ENCODE data around the gene NF1. TPM values are rescaled to one million over a fixed set of nuclear protein-coding genes. Genes with fewer than 3 reads are reported as not detected.

NF1 gene
- total and polyA plus RNA-seq, 2 of the 13 experiments (the other 11 are each of a cell fraction or from before 2014, with no cell fraction given), result 21.5 to 26.5 TPM

DNA sequence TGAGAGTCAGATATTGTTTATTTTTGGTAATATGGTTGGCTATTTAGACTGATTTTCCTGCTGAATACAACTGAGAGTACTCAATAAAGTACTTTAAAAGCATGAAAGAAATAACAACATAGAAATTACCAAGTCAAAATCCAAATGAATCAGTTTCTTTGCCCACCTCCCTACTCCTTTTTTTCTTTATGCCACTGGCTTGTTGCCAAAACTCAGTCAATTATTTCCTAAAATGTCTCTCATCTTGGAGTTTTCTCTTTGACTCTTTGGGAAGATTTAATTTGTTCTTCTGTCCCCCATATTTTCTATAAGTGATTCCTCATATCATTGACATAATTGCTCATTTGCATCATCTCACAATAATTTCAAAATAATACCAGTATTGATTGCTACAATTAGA lies 204.8 kb downstream of the NF1 start (continued):
- no peak for TF ChIP-seq ZSCAN21 (CRISPR knock-in tag; IDR thresholded peaks at IDR 0.05; ENCODE audit: borderline replicate concordance)
- no peak for TF ChIP-seq SMAD1 (CRISPR knock-in tag; IDR thresholded peaks at IDR 0.05; ENCODE audit: borderline replicate concordance, low read depth)
- TF ChIP-seq ZMYM3 (CRISPR knock-in tag; IDR thresholded peaks at IDR 0.05), result no peak
- TF ChIP-seq, protein P1, sequence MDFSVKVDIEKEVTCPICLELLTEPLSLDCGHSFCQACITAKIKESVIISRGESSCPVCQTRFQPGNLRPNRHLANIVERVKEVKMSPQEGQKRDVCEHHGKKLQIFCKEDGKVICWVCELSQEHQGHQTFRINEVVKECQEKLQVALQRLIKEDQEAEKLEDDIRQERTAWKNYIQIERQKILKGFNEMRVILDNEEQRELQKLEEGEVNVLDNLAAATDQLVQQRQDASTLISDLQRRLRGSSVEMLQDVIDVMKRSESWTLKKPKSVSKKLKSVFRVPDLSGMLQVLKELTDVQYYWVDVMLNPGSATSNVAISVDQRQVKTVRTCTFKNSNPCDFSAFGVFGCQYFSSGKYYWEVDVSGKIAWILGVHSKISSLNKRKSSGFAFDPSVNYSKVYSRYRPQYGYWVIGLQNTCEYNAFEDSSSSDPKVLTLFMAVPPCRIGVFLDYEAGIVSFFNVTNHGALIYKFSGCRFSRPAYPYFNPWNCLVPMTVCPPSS (IDR thresholded peaks at IDR 0.05), result no peak
- TF ChIP-seq, protein P2, sequence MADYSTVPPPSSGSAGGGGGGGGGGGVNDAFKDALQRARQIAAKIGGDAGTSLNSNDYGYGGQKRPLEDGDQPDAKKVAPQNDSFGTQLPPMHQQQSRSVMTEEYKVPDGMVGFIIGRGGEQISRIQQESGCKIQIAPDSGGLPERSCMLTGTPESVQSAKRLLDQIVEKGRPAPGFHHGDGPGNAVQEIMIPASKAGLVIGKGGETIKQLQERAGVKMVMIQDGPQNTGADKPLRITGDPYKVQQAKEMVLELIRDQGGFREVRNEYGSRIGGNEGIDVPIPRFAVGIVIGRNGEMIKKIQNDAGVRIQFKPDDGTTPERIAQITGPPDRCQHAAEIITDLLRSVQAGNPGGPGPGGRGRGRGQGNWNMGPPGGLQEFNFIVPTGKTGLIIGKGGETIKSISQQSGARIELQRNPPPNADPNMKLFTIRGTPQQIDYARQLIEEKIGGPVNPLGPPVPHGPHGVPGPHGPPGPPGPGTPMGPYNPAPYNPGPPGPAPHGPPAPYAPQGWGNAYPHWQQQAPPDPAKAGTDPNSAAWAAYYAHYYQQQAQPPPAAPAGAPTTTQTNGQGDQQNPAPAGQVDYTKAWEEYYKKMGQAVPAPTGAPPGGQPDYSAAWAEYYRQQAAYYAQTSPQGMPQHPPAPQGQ (CRISPR knock-in tag; IDR thresholded peaks at IDR 0.05; ENCODE audit: borderline replicate concordance), result no peak

DNA sequence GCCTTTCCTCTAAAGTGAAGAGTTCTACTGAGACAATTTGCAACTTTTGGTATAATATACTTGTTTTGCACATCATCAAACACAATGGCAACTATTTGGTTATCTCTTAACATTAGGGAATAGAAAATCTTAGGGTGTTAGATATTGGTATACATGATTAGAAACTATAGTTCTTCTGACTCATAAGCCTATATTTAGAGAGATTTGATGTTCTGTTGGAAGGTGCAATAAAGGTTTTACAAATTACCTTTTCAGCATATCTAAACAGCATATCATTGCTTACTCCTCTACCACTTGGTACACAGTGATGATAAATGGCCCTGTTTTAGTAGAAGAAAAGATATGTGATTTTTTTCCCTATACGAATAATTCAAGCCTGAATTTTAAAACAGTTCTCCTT lies 212.9 kb downstream of the NF1 start:
- Histone ChIP-seq H3K27me3 (ENCODE audit: control insufficient read depth in 1 of 2, insufficient read depth in 2 of 2, low read length in 2 of 2) (no peaks in the 10 kb centered on the region), H3K4me2 (ENCODE audit: low read depth, low read length) (no peak overlapping the region), H3K4me1 (ENCODE audit: insufficient read depth, low read length) (no peaks in the 10 kb centered on the region), H4K20me1 (ENCODE audit: insufficient read depth, low read length) (no peaks in the 10 kb centered on the region), H3K9me3 (ENCODE audit: low read length) (no peaks in the 10 kb centered on the region), H3K79me2 (ENCODE audit: insufficient read depth, low read length) (no peaks in the 10 kb centered on the region), H3K36me3 (replicated peaks in 1 of 2; ENCODE audit: control insufficient read depth in 1 of 2, insufficient read depth in 2 of 2, low read length in 2 of 2) (0 out of 5 replicates have a peak, but pooled peaks cover 0 to 4% of the 10 kb centered on the region in 2 experiments), H3K9ac (ENCODE audit: insufficient read depth, low read depth, low read length) (no peak overlapping the region), H3K27ac (ENCODE audit: extremely low read length, insufficient read depth, low read length) (no peak overlapping the region), H2AFZ (ENCODE audit: low read length) (no peak overlapping the region), H3K4me3 (replicated peaks in 1 of 3; ENCODE audit: insufficient read depth in 1 of 3, low read depth in 2 of 3, low read length in 3 of 3) (no peak overlapping the region)
- in situ Hi-C loops (cut with HindIII; ENCODE audit: extremely low pct_ligation_motif_present, low pct_unique_long_range_greater_than_20kb), result no loop called here
- POLR2A ChIA-PET, result no interaction called here
- ATAC-seq (no peak), FAIRE-seq (no peak), DNase-seq (ENCODE audit: low spot score) (no peak)
- WGBS (ENCODE audit: low lambda C conversion rate), result 88% methylated on average over 1 of the region's 1 CpG
- intact Hi-C loops (cut with micrococcal nuclease; ENCODE audit: unreplicated experiment), result no loop called here
- BruUV-seq (replicated peaks), result no TSS peak
- CTCF ChIA-PET (ENCODE audit: low intra/inter-chr PET ratio, low total read pairs), result no interaction called here
- TF ChIP-seq, protein P3, sequence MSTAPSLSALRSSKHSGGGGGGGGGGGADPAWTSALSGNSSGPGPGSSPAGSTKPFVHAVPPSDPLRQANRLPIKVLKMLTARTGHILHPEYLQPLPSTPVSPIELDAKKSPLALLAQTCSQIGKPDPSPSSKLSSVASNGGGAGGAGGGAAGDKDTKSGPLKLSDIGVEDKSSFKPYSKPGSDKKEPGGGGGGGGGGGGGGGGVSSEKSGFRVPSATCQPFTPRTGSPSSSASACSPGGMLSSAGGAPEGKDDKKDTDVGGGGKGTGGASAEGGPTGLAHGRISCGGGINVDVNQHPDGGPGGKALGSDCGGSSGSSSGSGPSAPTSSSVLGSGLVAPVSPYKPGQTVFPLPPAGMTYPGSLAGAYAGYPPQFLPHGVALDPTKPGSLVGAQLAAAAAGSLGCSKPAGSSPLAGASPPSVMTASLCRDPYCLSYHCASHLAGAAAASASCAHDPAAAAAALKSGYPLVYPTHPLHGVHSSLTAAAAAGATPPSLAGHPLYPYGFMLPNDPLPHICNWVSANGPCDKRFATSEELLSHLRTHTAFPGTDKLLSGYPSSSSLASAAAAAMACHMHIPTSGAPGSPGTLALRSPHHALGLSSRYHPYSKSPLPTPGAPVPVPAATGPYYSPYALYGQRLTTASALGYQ (CRISPR knock-in tag; IDR thresholded peaks at IDR 0.05), result no peak
- TF ChIP-seq TBX3 (IDR thresholded peaks at IDR 0.05; ENCODE audit: borderline replicate concordance) (no peak), HNRNPK (IDR thresholded peaks at IDR 0.05; ENCODE audit: low read depth, low read length, poor library complexity, severe bottlenecking) (no peak), ZNF546 (CRISPR knock-in tag; conservative IDR thresholded peaks at IDR 0.05) (no peak), ZBTB21 (CRISPR knock-in tag; IDR thresholded peaks at IDR 0.05) (no peak), MAFF (IDR thresholded peaks at IDR 0.05; ENCODE audit: low read depth, low read length) (no peak), SIX4 (CRISPR knock-in tag; IDR thresholded peaks at IDR 0.05) (no peak), MTF1 (CRISPR knock-in tag; IDR thresholded peaks at IDR 0.05) (no peak), ESRRA (CRISPR knock-in tag; IDR thresholded peaks at IDR 0.05; ENCODE audit: low read depth) (no peak)
- TF ChIP-seq, protein P4, sequence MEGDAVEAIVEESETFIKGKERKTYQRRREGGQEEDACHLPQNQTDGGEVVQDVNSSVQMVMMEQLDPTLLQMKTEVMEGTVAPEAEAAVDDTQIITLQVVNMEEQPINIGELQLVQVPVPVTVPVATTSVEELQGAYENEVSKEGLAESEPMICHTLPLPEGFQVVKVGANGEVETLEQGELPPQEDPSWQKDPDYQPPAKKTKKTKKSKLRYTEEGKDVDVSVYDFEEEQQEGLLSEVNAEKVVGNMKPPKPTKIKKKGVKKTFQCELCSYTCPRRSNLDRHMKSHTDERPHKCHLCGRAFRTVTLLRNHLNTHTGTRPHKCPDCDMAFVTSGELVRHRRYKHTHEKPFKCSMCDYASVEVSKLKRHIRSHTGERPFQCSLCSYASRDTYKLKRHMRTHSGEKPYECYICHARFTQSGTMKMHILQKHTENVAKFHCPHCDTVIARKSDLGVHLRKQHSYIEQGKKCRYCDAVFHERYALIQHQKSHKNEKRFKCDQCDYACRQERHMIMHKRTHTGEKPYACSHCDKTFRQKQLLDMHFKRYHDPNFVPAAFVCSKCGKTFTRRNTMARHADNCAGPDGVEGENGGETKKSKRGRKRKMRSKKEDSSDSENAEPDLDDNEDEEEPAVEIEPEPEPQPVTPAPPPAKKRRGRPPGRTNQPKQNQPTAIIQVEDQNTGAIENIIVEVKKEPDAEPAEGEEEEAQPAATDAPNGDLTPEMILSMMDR (CRISPR knock-in tag; IDR thresholded peaks at IDR 0.05), result no peak
- TF ChIP-seq, protein P5, sequence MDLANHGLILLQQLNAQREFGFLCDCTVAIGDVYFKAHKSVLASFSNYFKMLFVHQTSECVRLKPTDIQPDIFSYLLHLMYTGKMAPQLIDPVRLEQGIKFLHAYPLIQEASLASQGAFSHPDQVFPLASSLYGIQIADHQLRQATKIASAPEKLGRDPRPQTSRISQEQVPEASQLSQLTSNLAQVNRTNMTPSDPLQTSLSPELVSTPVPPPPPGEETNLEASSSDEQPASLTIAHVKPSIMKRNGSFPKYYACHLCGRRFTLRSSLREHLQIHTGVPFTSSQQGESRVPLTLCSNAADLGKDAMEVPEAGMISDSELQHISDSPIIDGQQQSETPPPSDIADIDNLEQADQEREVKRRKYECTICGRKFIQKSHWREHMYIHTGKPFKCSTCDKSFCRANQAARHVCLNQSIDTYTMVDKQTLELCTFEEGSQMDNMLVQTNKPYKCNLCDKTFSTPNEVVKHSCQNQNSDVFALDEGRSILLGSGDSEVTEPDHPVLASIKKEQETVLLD (CRISPR knock-in tag; IDR thresholded peaks at IDR 0.05; ENCODE audit: low read depth), result no peak
